ENCODE data around the gene SPRYD3. TPM values are rescaled to one million over a fixed set of nuclear protein-coding genes. Genes with fewer than 3 reads are reported as not detected.
A peak's percentile ranks its signal among the peaks of the same experiment; 100 is the strongest.

The SPRYD3 gene
- total RNA-seq, 1 donor from 2014 or later: 32.3 TPM

- no peaks in the 10 kb centered on the region for H3K27me3 ChIP-seq (ENCODE audit: control insufficient read depth, insufficient read depth, low read length)
- no peak for DNase-seq (ENCODE audit: low read depth)
- no peak overlapping the region for H3K4me3 ChIP-seq (ENCODE audit: low read depth, low read length)
- H3K36me3 ChIP-seq (ENCODE audit: control insufficient read depth, insufficient read depth, low read length): peaks cover 5% of the 10 kb centered on the region
- no peak for TF ChIP-seq CTCF (IDR thresholded peaks at IDR 0.05; ENCODE audit: insufficient read depth, low read length, poor library complexity, severe bottlenecking)
Observed at GRCh38 chr12:53068811-53069585, 10.2 kb downstream of the SPRYD3 start.

- DNase-seq (ENCODE audit: low read depth): no peak
- no peak for TF ChIP-seq CTCF (IDR thresholded peaks at IDR 0.05; ENCODE audit: insufficient read depth, low read length, poor library complexity, severe bottlenecking)
- peaks cover 5% of the 10 kb centered on the region for H3K36me3 ChIP-seq (ENCODE audit: control insufficient read depth, insufficient read depth, low read length)
Observed at GRCh38 chr12:53067993-53068770, 11.0 kb downstream of the SPRYD3 start.

GRCh38 chr12:53067074-53067992 lies 11.9 kb downstream of the SPRYD3 start:
- DNase-seq (ENCODE audit: low read depth): no peak
- no peak for TF ChIP-seq CTCF (IDR thresholded peaks at IDR 0.05; ENCODE audit: insufficient read depth, low read length, poor library complexity, severe bottlenecking)
- Histone ChIP-seq H3K27me3 (ENCODE audit: control insufficient read depth, insufficient read depth, low read length) (no peaks in the 10 kb centered on the region), H3K4me3 (ENCODE audit: low read depth, low read length) (no peak overlapping the region), H3K36me3 (ENCODE audit: control insufficient read depth, insufficient read depth, low read length) (peaks cover 3% of the 10 kb centered on the region)

More at GRCh38 chr12:53067993-53068770, 11.0 kb downstream of the SPRYD3 start:
- no peak overlapping the region for H3K4me3 ChIP-seq (ENCODE audit: low read depth, low read length)
- H3K27me3 ChIP-seq (ENCODE audit: control insufficient read depth, insufficient read depth, low read length): no peaks in the 10 kb centered on the region

GRCh38 chr12:53065975-53066931 lies 12.9 kb downstream of the SPRYD3 start:
- DNase-seq (ENCODE audit: low read depth): no peak
- Histone ChIP-seq H3K27me3 (ENCODE audit: control insufficient read depth, insufficient read depth, low read length) (no peaks in the 10 kb centered on the region), H3K4me3 (ENCODE audit: low read depth, low read length) (no peak overlapping the region), H3K36me3 (ENCODE audit: control insufficient read depth, insufficient read depth, low read length) (peaks cover 3% of the 10 kb centered on the region)
- TF ChIP-seq CTCF (IDR thresholded peaks at IDR 0.05; ENCODE audit: insufficient read depth, low read length, poor library complexity, severe bottlenecking): peak; percentile 77

- Histone ChIP-seq H3K27me3 (ENCODE audit: control insufficient read depth, insufficient read depth, low read length) (no peaks in the 10 kb centered on the region), H3K36me3 (ENCODE audit: control insufficient read depth, insufficient read depth, low read length) (peaks cover 3% of the 10 kb centered on the region), H3K4me3 (ENCODE audit: low read depth, low read length) (no peak overlapping the region)
- no peak for TF ChIP-seq CTCF (IDR thresholded peaks at IDR 0.05; ENCODE audit: insufficient read depth, low read length, poor library complexity, severe bottlenecking)
- DNase-seq (ENCODE audit: low read depth): no peak
Observed at GRCh38 chr12:53065470-53065869, 13.7 kb downstream of the SPRYD3 start.

Data from kidney epithelial cell (primary cell).